ENCODE data around the gene ANKRD23. TPM values are rescaled to one million over a fixed set of nuclear protein-coding genes. Genes with fewer than 3 reads are reported as not detected.

The ANKRD23 gene
- total RNA-seq (10 to 100 TPM in 7 of 10 donors, 1 to 10 TPM in 3; 2.6 to 40.0 (median 14.5) TPM), polyA plus RNA-seq (10 to 100 TPM in 1 of 2 donors, under 1 TPM in 1; 0.96 to 17.9 TPM)
- long read RNA-seq, donor 1, partial matches to known transcripts: 0 of 8 reads
- long read RNA-seq, donor 1, other reads (novel, unspliced or antisense): 8 of 8 reads
- long read RNA-seq, donor 2, transcript ANKRD23-201 (9 exons, 2,597 nt): major isoform, 7 of 36 reads
- long read RNA-seq, donor 2, partial matches to known transcripts: 7 of 36 reads
- long read RNA-seq, donor 2, other reads (novel, unspliced or antisense): 21 of 36 reads
- long read RNA-seq, donor 3, partial matches to known transcripts: 3 of 15 reads
- long read RNA-seq, donor 3, other reads (novel, unspliced or antisense): 11 of 15 reads

- no peak within 1 kb of the TSS for H3K4me3 ChIP-seq
- H3K27me3 ChIP-seq: no peaks in the 10 kb centered on the region
- WGBS, 2 donors: 87% methylated on average over 14 of the region's 14 CpGs
- ATAC-seq (peak; percentile 15 to 67 (median 45)), DNase-seq (no peak)
- peaks cover 0 to 53% (median 12%) of the 10 kb centered on the region in 9 donors for H3K4me1 ChIP-seq
- intact Hi-C loops (cut with DNase I): no loop called here
- TF ChIP-seq CTCF (IDR thresholded peaks at IDR 0.05): no peak
- peak within 1 kb of the TSS in 7 of 10 donors; percentile 39 to 83 (median 71) for H3K27ac ChIP-seq
- no peaks in the 10 kb centered on the region for H3K9me3 ChIP-seq
- H3K36me3 ChIP-seq: peaks cover 0 to 51% (median 18%) of the 10 kb centered on the region in 9 donors
Observed at GRCh38 chr2:96843538-96844268, at the start of gene ANKRD23. Gene ANKRD23 (minus strand): TSS chr2:96844021. CDS start chr2:96843992, 29 bp downstream.

GRCh38 chr2:96891591-96892333 is 47.9 kb upstream of the ANKRD23 start:
- no peak for DNase-seq
- H3K27me3 ChIP-seq: no peaks in the 10 kb centered on the region
- intact Hi-C loops (cut with DNase I): no loop called here
- H3K36me3 ChIP-seq: no peaks in the 10 kb centered on the region
- no peak overlapping the region for H3K4me3 ChIP-seq
- peak overlapping the region in 6 of 10 donors; percentile 15 to 60 (median 25) for H3K27ac ChIP-seq
- no peaks in the 10 kb centered on the region for H3K9me3 ChIP-seq
- TF ChIP-seq CTCF (IDR thresholded peaks at IDR 0.05): no peak
- WGBS, 2 donors: 68 to 81% methylated on average over 11 of the region's 11 CpGs
- peaks cover 10 to 70% (median 47%) of the 10 kb centered on the region in 9 donors for H3K4me1 ChIP-seq
- peak in 7 of 8 donors; percentile 25 to 66 (median 40) for ATAC-seq

- Histone ChIP-seq H3K27me3 (no peaks in the 10 kb centered on the region), H3K9me3 (no peaks in the 10 kb centered on the region), H3K4me1 (peaks cover 10 to 73% (median 50%) of the 10 kb centered on the region in 9 donors), H3K36me3 (no peaks in the 10 kb centered on the region), H3K4me3 (no peak overlapping the region), H3K27ac (peak overlapping the region in 3 of 10 donors; percentile 18 to 60 (median 25))
- 72 to 73% methylated on average over 6 of the region's 6 CpGs for WGBS, 2 donors
- ATAC-seq (no peak), DNase-seq (no peak)
- intact Hi-C loops (cut with DNase I): no loop called here
- TF ChIP-seq CTCF (IDR thresholded peaks at IDR 0.05): no peak
Observed at GRCh38 chr2:96890726-96891385, 47.0 kb upstream of the ANKRD23 start.
